Astrocyte (in vitro differentiated cells and primary cell): ENCODE results near the gene LRRC36. TPM values are rescaled to one million over a fixed set of nuclear protein-coding genes. Genes with fewer than 3 reads are reported as not detected.

Experiments
- DNase-seq: peaks from one replicate; pipeline ENCODE4 v3.0.0-alpha.2; 2010; ENCODE audit warnings: low read depth
- FAIRE-seq: peaks from 2 replicates; lab custom pipeline; 2011; peaks lifted over from hg19 to GRCh38; lab: Jason Lieb, UNC
- H2AFZ ChIP-seq: 2 replicates; pipeline ENCODE4 v1.6.0; 2012; ENCODE audit warnings: low read depth, low read length, inconsistent platforms
- H3K27ac ChIP-seq: 2 replicates; pipeline ENCODE4 v1.5.1; 2011; ENCODE audit warnings: low read depth, low read length, inconsistent platforms
- H3K27me3 ChIP-seq: 2 replicates; pipeline ENCODE4 v1.6.0; 2011; ENCODE audit warnings: low read length, inconsistent platforms; ENCODE audit not compliant: insufficient read depth
- H3K36me3 ChIP-seq: 2 replicates; pipeline ENCODE4 v1.5.1; 2011; ENCODE audit warnings: low read length, inconsistent platforms; ENCODE audit not compliant: insufficient read depth
- H3K4me1 ChIP-seq: 2 replicates; pipeline ENCODE4 v1.5.1; 2011; ENCODE audit warnings: low read length, inconsistent platforms; ENCODE audit not compliant: insufficient read depth
- H3K4me2 ChIP-seq: 2 replicates; pipeline ENCODE4 v1.6.0; 2012; ENCODE audit warnings: low read length, inconsistent platforms
- H3K4me3 ChIP-seq: 2 replicates; pipeline ENCODE4 v1.5.1; 2011; ENCODE audit warnings: low read depth, mild to moderate bottlenecking, low read length, inconsistent platforms; ENCODE audit not compliant: insufficient read depth
- H3K79me2 ChIP-seq: 2 replicates; pipeline ENCODE4 v1.6.0; 2012; ENCODE audit warnings: mild to moderate bottlenecking, low read length, inconsistent platforms; ENCODE audit not compliant: insufficient read depth
- H3K9ac ChIP-seq: 2 replicates; pipeline ENCODE4 v1.6.0; 2012; ENCODE audit warnings: mild to moderate bottlenecking, low read length, inconsistent platforms
- H3K9me3 ChIP-seq: 2 replicates; pipeline ENCODE4 v1.5.1; 2012; ENCODE audit warnings: low read depth, mild to moderate bottlenecking, low read length, inconsistent platforms; ENCODE audit not compliant: insufficient read depth
- H4K20me1 ChIP-seq: 2 replicates; pipeline ENCODE4 v1.6.0; 2012; ENCODE audit warnings: low read length, inconsistent platforms; ENCODE audit not compliant: insufficient read depth
- H3K27ac Mint-ChIP-seq: one replicate; pipeline ENCODE4 v1.8.0; 2021; ENCODE audit warnings: mild to moderate bottlenecking, mixed read lengths; ENCODE audit not compliant: unreplicated experiment
- H3K27me3 Mint-ChIP-seq: one replicate; pipeline ENCODE4 v1.8.0; 2021; ENCODE audit warnings: low read depth, mixed read lengths; ENCODE audit not compliant: unreplicated experiment
- H3K36me3 Mint-ChIP-seq: one replicate; pipeline ENCODE4 v1.8.0; 2021; ENCODE audit warnings: low read depth, mixed read lengths; ENCODE audit not compliant: unreplicated experiment
- H3K4me1 Mint-ChIP-seq: one replicate; pipeline ENCODE4 v1.8.0; 2021; ENCODE audit warnings: low read depth, mixed read lengths; ENCODE audit not compliant: unreplicated experiment
- H3K4me3 Mint-ChIP-seq: one replicate; pipeline ENCODE4 v1.8.0; 2021; ENCODE audit warnings: mild to moderate bottlenecking, moderate library complexity, mixed read lengths; ENCODE audit not compliant: unreplicated experiment
- H3K9me3 Mint-ChIP-seq: one replicate; pipeline ENCODE4 v1.8.0; 2021; ENCODE audit warnings: mild to moderate bottlenecking, mixed read lengths; ENCODE audit not compliant: unreplicated experiment
- CTCF ChIP-seq: IDR thresholded peaks from 2 replicates; pipeline ENCODE4 v1.5.1; 2011; ENCODE audit warnings: low read depth, mild to moderate bottlenecking, inconsistent platforms, low read length, moderate library complexity; ENCODE audit not compliant: insufficient read depth
- EZH2 ChIP-seq: IDR thresholded peaks from 2 replicates; pipeline ENCODE4 v1.6.1; 2012; ENCODE audit warnings: mild to moderate bottlenecking, low read length, inconsistent platforms; ENCODE audit not compliant: insufficient read depth
- total RNA-seq: library from RNA; stranded (reverse); gene quantifications from 2 replicates; pipeline ENCODE4 v1.2.1, GENCODE V29; 2021

The LRRC36 gene
- total RNA-seq, 1 donor from 2014 or later: not detected

- Mint-ChIP-seq H3K27ac (no peak overlapping the region), H3K9me3 (peaks cover 2% of the 10 kb centered on the region), H3K36me3 (peaks cover 7% of the 10 kb centered on the region), H3K4me3 (peak overlapping the region; percentile 77), H3K27me3 (peaks cover 51% of the 10 kb centered on the region), H3K4me1 (peaks cover 8% of the 10 kb centered on the region)
- Histone ChIP-seq H3K79me2 (no peaks in the 10 kb centered on the region), H3K9ac (no peak overlapping the region), H3K4me2 (peak overlapping the region; percentile 78), H3K27ac (no peak overlapping the region), H3K4me1 (peaks cover 4% of the 10 kb centered on the region), H3K36me3 (no peaks in the 10 kb centered on the region), H3K27me3 (peaks cover 34% of the 10 kb centered on the region), H3K9me3 (no peaks in the 10 kb centered on the region), H3K4me3 (no peak overlapping the region), H4K20me1 (peaks cover 23% of the 10 kb centered on the region), H2AFZ (peak overlapping the region; percentile 56)
- DNase-seq: no peak
- FAIRE-seq: no peak
- TF ChIP-seq CTCF: no peak
- no peak for TF ChIP-seq EZH2
These were observed 103.3 kb downstream of the LRRC36 start for GRCh38 chr16:67429799-67430503.

- Histone ChIP-seq H3K4me2 (peak overlapping the region; percentile 78), H3K36me3 (no peaks in the 10 kb centered on the region), H4K20me1 (peaks cover 26% of the 10 kb centered on the region), H3K79me2 (no peaks in the 10 kb centered on the region), H3K4me1 (peaks cover 4% of the 10 kb centered on the region), H3K9me3 (no peaks in the 10 kb centered on the region), H3K9ac (no peak overlapping the region), H3K27ac (no peak overlapping the region), H3K4me3 (no peak overlapping the region), H3K27me3 (peaks cover 31% of the 10 kb centered on the region), H2AFZ (peak overlapping the region; percentile 56)
- Mint-ChIP-seq H3K4me1 (peaks cover 8% of the 10 kb centered on the region), H3K27ac (no peak overlapping the region), H3K36me3 (peaks cover 10% of the 10 kb centered on the region), H3K27me3 (peaks cover 46% of the 10 kb centered on the region), H3K9me3 (peaks cover 2% of the 10 kb centered on the region), H3K4me3 (peak overlapping the region; percentile 77)
- no peak for DNase-seq
- no peak for FAIRE-seq
- no peak for TF ChIP-seq CTCF
- TF ChIP-seq EZH2: peak; percentile 91
These were observed 103.9 kb downstream of the LRRC36 start for GRCh38 chr16:67430504-67430976.
